Islet precursor cell (in vitro differentiated cells): ENCODE measurements around the gene TTC4.

Experiments used
- DNase-seq: peaks from one replicate; pipeline ENCODE4 v3.0.0-alpha.2; 2018

Gene TTC4

DNA sequence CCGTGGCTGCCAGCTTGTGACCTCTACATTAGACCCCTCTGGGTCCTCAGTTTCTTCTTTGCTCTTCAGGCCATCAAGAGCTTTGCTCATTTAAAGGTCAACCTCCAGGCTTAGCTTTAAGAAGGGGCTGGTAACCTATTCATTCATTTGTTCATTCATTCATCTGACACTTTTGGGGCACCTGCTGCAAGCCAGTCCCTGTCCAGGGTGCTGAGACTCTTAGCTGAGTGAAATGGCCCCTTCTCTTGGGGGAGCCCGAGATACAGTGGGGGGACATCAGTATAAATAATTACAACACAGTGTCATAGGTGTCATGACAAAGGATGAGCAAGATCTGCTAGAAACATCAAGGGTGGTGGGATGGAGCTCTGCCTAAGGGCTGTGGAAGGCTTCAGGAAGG lies 10.5 kb upstream of the TTC4 start:
- no peak for DNase-seq

DNA sequence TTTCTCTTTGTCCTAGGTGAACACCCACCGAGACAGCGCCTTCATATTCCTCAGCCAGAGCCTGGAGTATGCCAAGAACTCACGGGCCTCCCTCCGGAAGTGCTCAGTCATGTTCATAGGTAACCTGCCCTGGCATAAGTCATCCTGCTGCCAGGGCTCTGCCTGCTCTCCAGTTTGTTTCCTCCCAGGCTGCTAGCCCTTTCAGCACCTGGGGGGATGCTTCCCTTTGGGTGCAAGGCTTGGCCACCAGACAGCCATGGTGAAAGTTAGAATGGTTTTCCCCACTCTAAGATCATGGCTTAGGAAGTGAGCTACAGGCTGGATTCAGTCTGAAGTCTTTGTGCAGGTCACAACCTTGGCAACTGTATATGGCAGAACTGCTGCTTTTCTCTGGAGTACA lies 9.2 kb upstream of the TTC4 start:
- no peak for DNase-seq

GRCh38 chr1:54708385-54708784 lies 7.3 kb upstream of the TTC4 start:
- no peak for DNase-seq

DNA sequence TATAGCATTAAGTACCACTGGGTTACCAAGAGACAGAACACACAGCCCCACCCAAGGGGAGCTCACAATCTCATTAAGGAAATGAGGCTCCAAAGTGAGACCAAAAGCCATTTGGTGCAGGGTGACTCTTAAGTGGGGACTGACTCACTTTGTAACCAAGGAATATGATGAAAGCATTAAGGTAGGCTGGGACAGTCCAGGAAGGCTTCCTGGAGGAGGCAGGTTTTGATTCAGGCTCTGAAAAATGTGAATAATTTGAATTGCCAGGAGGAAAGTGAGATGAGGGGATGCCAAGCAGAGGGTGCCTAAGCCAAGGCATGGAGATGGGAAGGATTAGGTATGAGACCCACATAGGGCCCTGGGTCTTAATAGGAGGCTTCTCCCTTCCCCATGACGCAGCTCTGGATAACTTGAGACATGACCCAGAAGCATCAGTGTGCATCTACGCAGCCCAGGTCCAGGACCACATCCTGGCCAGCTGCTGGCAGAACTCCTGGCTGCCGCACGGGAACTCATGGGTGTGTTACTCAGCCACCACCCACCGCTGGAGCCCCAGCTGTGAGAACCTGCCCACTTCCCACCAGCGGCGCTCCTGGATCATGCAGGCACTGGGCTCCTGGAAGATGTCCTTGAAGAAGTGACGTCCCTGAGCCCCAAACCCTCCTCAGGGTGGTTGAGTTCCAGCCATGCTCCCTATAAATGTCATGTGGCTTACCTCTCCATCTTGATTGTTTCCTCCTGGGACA lies 5.9 kb upstream of the TTC4 start:
- no peak for DNase-seq

- DNase-seq, result no peak
These were observed 5.2 kb upstream of the TTC4 start for GRCh38 chr1:54710434-54710833.

GRCh38 chr1:54710841-54711240 lies 4.8 kb upstream of the TTC4 start:
- DNase-seq, result no peak

DNA sequence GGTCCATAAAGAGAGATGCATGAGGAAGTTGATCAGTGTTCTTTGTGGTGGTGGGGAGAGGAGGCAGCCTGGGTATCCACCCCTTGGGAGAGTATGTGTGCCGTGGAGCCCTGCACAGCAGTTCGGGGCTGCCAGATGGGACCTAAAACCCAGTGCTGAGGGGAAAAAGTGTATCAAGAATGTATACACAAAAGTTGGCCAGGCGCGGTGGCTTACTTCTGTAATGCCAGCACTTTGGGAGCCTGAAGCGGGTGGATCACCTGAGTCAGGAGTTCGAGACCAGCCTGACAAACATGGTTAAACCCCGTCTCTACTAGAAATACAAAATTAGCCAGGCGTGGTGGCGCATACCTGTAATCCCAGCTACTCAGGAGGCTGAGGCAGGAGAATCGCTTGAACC lies 4.1 kb upstream of the TTC4 start:
- no peak for DNase-seq

DNA sequence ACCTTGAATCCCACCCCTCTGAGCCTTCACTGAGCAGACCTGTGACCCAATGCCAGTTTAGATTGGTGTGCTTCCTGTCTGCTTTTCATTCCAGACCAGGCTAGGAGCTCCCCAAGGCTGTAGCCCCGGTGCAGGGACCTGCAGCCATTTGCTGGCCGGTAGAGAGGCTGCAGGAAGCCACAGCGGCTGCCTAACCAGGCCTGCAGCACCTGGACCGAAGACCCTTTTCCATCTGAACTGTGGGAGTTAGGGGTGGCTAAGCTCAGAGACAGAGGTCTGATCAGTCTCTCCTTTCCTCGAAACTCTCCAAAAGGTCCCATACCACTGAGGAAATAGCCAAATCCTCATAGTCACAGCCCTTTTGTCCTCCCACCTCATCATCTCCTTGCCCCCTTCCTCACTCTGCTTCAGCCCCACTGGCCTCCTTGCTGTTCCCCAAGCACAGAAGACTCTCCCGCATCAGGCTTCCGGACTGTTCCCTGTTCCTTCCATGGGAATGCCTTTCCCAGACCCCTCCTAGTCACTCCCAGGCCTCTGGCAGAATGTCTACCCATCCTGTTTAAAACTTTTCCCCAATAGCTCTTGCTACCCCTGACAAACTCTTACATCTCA lies 674 bp upstream of the TTC4 start:
- DNase-seq, result no peak

DNA sequence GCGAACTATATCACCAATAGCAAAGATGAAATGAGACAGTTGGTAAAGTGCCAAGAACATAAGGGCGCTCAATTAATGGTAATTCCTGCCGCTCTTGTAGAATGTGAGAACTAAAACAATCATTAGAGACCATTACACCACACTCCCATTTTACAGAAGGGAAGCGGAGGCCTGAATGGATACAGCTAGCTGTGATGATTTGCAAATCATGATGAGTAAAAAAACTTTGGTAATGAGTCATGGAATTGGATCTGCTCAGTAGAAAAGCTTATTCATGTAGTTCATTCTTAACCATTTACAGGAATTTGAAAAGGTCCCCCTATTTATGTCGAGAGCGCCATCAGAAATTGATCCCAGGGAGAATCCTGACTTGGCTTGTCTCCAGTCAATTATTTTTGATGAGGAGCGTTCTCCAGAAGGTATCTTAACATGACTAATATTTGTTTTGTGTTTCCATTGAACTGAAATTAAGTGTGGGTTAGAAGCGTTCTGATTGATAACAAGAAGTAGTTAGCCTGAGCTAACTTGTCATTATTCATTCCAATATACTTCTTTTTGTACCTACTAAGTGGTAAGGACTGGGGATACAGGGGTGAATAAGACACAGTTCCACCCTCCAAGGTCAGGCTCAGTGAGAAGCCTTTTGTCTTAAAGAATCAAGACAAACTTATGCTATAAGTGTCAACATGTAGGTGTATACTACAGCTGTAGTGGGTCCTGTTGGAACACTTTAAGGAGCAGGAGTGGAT lies 812 bp downstream of the TTC4 start:
- DNase-seq, result no peak

- no peak for DNase-seq
These were observed 6.1 kb downstream of the TTC4 start for GRCh38 chr1:54721719-54722118.

GRCh38 chr1:54723985-54724384 lies 8.3 kb downstream of the TTC4 start:
- DNase-seq, result no peak

- no peak for DNase-seq
These were observed 9.1 kb downstream of the TTC4 start for GRCh38 chr1:54724771-54725170.

DNA sequence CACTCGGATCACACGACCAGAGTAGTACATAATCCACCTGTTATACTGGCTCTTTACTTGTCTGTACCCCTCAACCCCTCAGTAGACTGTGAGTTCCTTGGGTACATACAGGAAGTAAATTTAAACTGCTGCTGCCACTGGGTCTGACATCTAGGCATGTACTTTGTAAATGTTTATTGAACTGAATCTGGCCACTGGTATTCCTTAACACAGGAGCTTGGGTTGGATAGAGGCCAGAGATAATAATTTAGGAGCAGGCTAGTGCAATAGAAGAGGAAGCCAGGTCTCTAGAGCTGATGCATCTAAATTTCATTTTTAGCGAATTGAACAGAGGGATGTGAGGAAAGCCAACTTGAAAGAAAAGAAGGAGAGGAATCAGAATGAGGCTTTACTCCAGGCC lies 12.4 kb downstream of the TTC4 start:
- no peak for DNase-seq

DNA sequence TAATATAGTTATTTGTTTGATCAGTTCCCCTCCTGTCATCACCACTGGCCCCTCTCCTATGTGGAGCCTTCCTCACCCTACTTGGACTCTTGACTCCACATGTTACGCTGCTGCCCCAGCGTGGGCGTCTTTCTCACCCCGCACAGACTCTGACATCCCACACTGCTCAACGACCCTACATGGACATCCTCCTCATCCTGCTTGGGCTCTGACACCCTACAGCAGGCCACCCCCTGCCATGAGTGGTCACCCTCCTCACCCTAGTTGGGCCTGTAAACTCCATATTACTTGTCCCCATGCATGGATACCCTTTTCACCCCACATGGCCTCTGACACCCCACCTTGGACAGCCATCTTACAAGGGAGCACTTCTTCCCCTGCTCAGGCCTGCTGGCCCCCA lies 21.0 kb downstream of the TTC4 start:
- DNase-seq, result no peak

DNA sequence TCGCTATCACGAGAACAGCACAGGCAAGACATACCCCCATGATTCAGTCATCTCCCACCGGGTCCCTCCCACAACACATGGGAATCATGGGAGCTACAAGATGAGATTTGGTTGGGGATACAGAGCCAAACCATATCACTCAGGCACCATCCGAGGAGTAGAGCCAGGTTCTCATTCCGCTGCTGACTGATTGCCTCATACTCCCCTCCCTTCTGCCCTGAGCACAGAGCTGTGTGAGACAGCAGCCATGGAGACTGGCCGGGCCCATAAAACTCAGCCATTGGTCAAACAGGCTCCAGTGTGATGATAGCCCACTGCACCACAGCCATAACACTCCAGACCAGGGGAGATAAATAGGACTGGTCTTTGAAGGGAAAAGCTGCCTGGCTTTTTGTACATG lies 22.6 kb downstream of the TTC4 start:
- no peak for DNase-seq

DNA sequence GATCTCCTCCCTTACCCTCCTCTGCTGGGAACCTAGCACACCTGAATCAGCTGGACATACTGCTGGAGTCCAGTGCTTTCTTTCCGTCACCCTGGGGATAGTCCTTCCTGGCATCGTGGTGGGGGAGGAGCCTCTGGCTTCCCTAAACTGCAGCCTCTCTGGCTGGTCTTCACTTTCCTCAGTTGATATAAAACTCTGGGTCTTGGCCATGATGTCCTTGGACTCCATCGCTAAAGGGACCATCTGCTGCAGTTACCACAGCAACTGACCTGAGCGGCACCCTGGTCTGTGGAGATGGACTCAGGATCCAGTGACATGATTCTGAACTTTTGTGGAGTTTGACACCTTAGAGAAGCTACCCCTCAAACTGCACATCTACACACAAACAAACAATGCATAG lies 25.9 kb downstream of the TTC4 start:
- no peak for DNase-seq

DNA sequence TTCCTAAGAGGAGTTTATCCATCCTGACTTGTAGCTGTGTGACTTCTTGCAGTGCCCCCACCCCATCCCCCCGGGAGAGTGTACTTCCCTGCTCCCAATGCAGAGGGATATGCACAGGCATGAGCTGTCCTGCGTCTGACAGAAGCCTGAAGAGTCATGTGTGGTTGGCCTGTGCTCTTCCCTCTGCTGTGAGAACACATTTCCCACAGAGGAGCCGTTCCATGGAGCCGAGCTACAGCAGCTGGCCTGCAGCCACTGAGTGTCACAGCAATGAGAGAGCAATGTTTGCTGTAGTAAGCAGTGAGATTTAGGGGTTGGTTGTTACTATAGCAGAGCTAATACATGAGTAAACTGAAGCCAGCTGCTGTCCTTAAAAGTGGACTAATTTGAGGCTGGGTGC lies 26.6 kb downstream of the TTC4 start:
- no peak for DNase-seq

- no peak for DNase-seq
These were observed 28.0 kb downstream of the TTC4 start for GRCh38 chr1:54743416-54744226.

- DNase-seq, result no peak
These were observed 29.0 kb downstream of the TTC4 start for GRCh38 chr1:54744696-54745095.

- DNase-seq, result no peak
These were observed 29.6 kb downstream of the TTC4 start for GRCh38 chr1:54745274-54745673.

- DNase-seq, result no peak
These were observed 30.2 kb downstream of the TTC4 start for GRCh38 chr1:54745864-54746263.

DNA sequence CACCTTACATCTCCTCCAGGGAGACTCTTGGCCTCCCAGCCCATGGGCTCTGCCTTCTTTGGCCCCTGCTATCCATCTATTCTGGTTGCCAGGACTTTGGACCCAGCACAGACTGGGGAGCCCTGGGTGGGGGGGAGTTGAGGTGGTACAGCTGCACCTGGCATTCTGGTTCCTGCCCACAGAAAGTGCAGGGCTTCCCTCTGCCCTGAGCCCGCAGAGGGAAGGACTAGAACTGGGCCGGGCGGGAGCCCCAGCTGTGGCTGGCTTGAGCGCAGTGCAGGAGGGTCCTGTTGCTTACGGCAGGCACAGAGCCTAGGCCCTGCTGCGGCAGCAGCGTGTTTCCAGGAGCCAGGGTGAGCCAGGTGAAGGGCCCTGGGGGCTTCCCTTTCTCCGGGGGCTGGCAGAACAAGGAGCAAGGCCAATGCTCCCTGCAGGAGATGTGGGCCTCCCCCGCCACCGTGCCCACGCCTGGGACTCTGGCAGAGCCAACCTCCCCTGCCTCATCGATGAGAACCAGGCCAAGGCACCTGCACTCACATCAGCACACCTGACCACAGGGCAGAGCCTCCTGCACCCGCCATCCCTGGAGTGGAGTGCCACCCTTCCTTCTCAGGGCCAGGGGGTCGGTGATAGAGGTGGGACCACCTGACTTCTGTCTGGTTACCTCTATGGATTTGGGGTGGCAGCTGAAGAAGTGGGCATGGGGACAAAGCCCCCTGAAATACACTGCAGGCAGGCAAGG lies 32.6 kb downstream of the TTC4 start:
- no peak for DNase-seq

DNA sequence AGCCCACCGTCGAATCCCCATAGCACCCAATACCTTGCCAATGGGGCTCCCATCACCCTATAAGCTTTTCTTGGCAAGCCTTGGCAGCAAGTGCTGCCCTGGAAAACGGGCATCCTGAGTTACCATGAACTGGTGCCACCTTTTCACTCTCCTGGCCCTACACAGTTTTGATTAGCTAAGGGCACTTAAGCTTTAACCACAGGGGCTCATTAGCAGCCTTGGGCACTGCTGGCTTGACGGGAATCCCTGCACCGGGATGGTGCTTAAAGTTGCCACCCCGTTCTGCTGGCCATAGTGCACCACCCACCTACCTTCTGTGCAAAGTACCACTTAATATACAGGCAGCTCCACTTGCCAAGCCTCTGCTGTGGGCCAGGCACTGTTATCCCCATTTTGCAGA lies 34.9 kb downstream of the TTC4 start:
- DNase-seq, result no peak
